B cell (primary cell): Measurements from ENCODE around the gene KLHL22. TPM values are rescaled to one million over a fixed set of nuclear protein-coding genes. Genes with fewer than 3 reads are reported as not detected.

Experiments
- ATAC-seq: fragments of 200-7000 bp; cut with Tn5 transposase; one replicate; pipeline ENCODE4 v1.10.0; 2021; ENCODE audit warnings: low read depth, mild to moderate bottlenecking, moderate number of reproducible peaks, moderate library complexity
- CTCF ChIA-PET: fragments of 350-600 bp; sonication (Branson Sonifier 250); formaldehyde crosslinking; loops from one replicate; lab custom pipeline; 2021; ENCODE audit warnings: antibody characterized with exemption, inconsistent platforms; lab: Charles Lee
- POLR2A ChIA-PET: fragments of 350-600 bp; sonication (Branson Sonifier 250); formaldehyde crosslinking; loops from one replicate; lab custom pipeline; 2021; ENCODE audit warnings: antibody characterized with exemption; lab: Charles Lee
- DNase-seq: peaks from one replicate; pipeline ENCODE4 v3.0.0; 2013
- H2AFZ ChIP-seq: 2 replicates; pipeline ENCODE4 v1.6.1; 2012; ENCODE audit warnings: mild to moderate bottlenecking, low read depth, low read length; ENCODE audit not compliant: insufficient read depth, poor library complexity, severe bottlenecking
- H3K27ac ChIP-seq, 2 donors: 1 replicate in 1 of 2; 2 replicates in 1 of 2; pipeline ENCODE4 v1.5.1; 2012 to 2013; ENCODE audit warnings: low read length in 2 of 2, mild to moderate bottlenecking in 2 of 2, moderate library complexity in 1 of 2
- H3K27me3 ChIP-seq, 4 experiments: fragments of 200-600 bp in 1 of 4; sonication (generic) in 1 of 4; replicated peaks in 1 of 4; 1 replicate in 2 of 4; 2 replicates in 2 of 4; pipeline versions ENCODE4 v1.6.1 to v1.7.0; 2013 to 2016; ENCODE audit warnings: low read length in 3 of 4, mild to moderate bottlenecking in 2 of 4, mixed read lengths in 1 of 4, moderate library complexity in 1 of 4; ENCODE audit not compliant: insufficient read depth in 4 of 4, control insufficient read depth in 3 of 4; ENCODE audit errors: control extremely low read depth in 1 of 4
- H3K36me3 ChIP-seq, 2 experiments: replicated peaks in 1 of 2; 1 replicate in 1 of 2; 2 replicates in 1 of 2; pipeline versions ENCODE4 v1.6.1 to v1.7.1; 2013; ENCODE audit warnings: low read length in 1 of 2; ENCODE audit not compliant: insufficient read depth in 2 of 2, control insufficient read depth in 1 of 2; ENCODE audit errors: control extremely low read depth in 1 of 2, extremely low read depth in 1 of 2
- H3K4me1 ChIP-seq, 2 donors: fragments of 200-600 bp in 1 of 2; sonication (generic) in 1 of 2; 1 replicate in 1 of 2; 2 replicates in 1 of 2; pipeline versions ENCODE4 v1.5.1 to v1.6.1; 2013 to 2017; ENCODE audit warnings: low read length in 2 of 2; ENCODE audit not compliant: control insufficient read depth in 2 of 2, insufficient read depth in 2 of 2
- H3K4me2 ChIP-seq: replicated peaks from 2 replicates; pipeline ENCODE3; 2012; ENCODE audit warnings: mild to moderate bottlenecking, low read depth, low read length; ENCODE audit not compliant: poor library complexity, severe bottlenecking
- H3K4me3 ChIP-seq, 5 experiments: fragments of 200-600 bp in 1 of 5; sonication (generic) in 1 of 5; 1 replicate in 3 of 5; 2 replicates in 2 of 5; pipeline versions ENCODE4 v1.5.1 to v1.7.0; 2011 to 2016; ENCODE audit warnings: low read length in 4 of 5, mild to moderate bottlenecking in 4 of 5, low read depth in 2 of 5, control low read depth in 1 of 5, moderate library complexity in 1 of 5; ENCODE audit not compliant: insufficient read depth in 1 of 5; ENCODE audit errors: control extremely low read depth in 1 of 5, extremely low read depth in 1 of 5
- H3K79me2 ChIP-seq: fragments of 200-600 bp; sonication (generic); one replicate; pipeline ENCODE4 v1.6.0; 2016; ENCODE audit warnings: low read length; ENCODE audit not compliant: control insufficient read depth, insufficient read depth
- H3K9ac ChIP-seq: fragments of 200-600 bp; sonication (generic); 2 replicates; pipeline ENCODE4 v1.6.1; 2017; ENCODE audit warnings: mild to moderate bottlenecking, low read length, moderate library complexity
- H3K9me3 ChIP-seq, 3 donors: one replicate each; pipeline versions ENCODE4 v1.6.1 to v1.7.1; 2013; ENCODE audit warnings: low read length in 2 of 3; ENCODE audit not compliant: control insufficient read depth in 2 of 3, insufficient read depth in 1 of 3; ENCODE audit errors: control extremely low read depth in 1 of 3
- H4K20me1 ChIP-seq: 2 replicates; pipeline ENCODE4 v1.6.0; 2012; ENCODE audit warnings: mild to moderate bottlenecking, low read length; ENCODE audit not compliant: insufficient read depth, control insufficient read depth, poor library complexity, severe bottlenecking
- H3K27ac Mint-ChIP-seq: one replicate; pipeline ENCODE4 v1.8.0; 2021; ENCODE audit warnings: mixed read lengths
- H3K27me3 Mint-ChIP-seq: one replicate; pipeline ENCODE4 v1.8.0; 2021; ENCODE audit warnings: mixed read lengths
- H3K4me1 Mint-ChIP-seq: one replicate; pipeline ENCODE4 v1.8.0; 2021; ENCODE audit warnings: mixed read lengths
- H3K4me3 Mint-ChIP-seq: one replicate; pipeline ENCODE4 v1.8.0; 2021; ENCODE audit warnings: mixed read lengths
- H3K9me3 Mint-ChIP-seq: one replicate; pipeline ENCODE4 v1.8.0; 2022; ENCODE audit warnings: mixed read lengths; ENCODE audit not compliant: insufficient read depth
- EZH2 ChIP-seq: IDR thresholded peaks from 2 replicates; pipeline ENCODE4 v1.6.1; 2012; ENCODE audit warnings: borderline replicate concordance, low read depth, mild to moderate bottlenecking, moderate library complexity, low read length; ENCODE audit not compliant: insufficient read depth, poor library complexity, severe bottlenecking
- WGBS: methylation state at CpG from one replicate; pipeline ENCODE4 v1.1.5; 2013; ENCODE audit warnings: missing lambda C conversion rate; ENCODE audit not compliant: insufficient coverage; 5-methylcytosine and 5-hydroxymethylcytosine counted together
- intact Hi-C: fragments of 100-400 bp; cut with micrococcal nuclease; formaldehyde crosslinking; loops from one replicate; pipeline ENCODE4 v1.10.0; 2022
- polyA plus RNA-seq: library from polyadenylated mRNA; depleted of rRNA; stranded (reverse); fragments of >200 nt; gene quantifications from 2 replicates; pipeline ENCODE4 v1.2.3, GENCODE V29; 2012
- total RNA-seq, 2 donors: library from RNA; stranded (reverse); fragments of 120-200 nt in 1 of 2; gene quantifications; 1 replicate in 1 of 2; 2 replicates in 1 of 2; pipeline versions ENCODE4 v1.2.3 to v1.2.4, GENCODE V29; 2013 to 2022
- TF ChIP-seq, protein P1 (sequence below): fragments of 200-600 bp; IDR thresholded peaks from one replicate; pipeline ENCODE4 v1.8.0; 2022; ENCODE audit warnings: antibody characterized with exemption, mild to moderate bottlenecking

Gene KLHL22
- total and polyA plus RNA-seq, 2 donors (not counting 1 experiment from before 2014, with no cell fraction given): 37.0 to 45.6 TPM

GRCh38 chr22:20406686-20407408, 88.7 kb downstream of the KLHL22 start:
- Histone ChIP-seq H3K9ac (no peak overlapping the region), H3K9me3 (no peaks in the 10 kb centered on the region), H3K4me1 (no peaks in the 10 kb centered on the region), H3K27ac (no peak overlapping the region), H3K4me3 (no peak overlapping the region), H3K27me3 (no peaks in the 10 kb centered on the region), H3K79me2 (no peaks in the 10 kb centered on the region), H3K4me2 (no peak overlapping the region), H3K36me3 (peaks cover 0 to 20% of the 10 kb centered on the region in 2 experiments), H2AFZ (no peak overlapping the region), H4K20me1 (no peaks in the 10 kb centered on the region)
- no peaks in the 10 kb centered on the region for H3K27me3 Mint-ChIP-seq
- TF ChIP-seq, protein P1, sequence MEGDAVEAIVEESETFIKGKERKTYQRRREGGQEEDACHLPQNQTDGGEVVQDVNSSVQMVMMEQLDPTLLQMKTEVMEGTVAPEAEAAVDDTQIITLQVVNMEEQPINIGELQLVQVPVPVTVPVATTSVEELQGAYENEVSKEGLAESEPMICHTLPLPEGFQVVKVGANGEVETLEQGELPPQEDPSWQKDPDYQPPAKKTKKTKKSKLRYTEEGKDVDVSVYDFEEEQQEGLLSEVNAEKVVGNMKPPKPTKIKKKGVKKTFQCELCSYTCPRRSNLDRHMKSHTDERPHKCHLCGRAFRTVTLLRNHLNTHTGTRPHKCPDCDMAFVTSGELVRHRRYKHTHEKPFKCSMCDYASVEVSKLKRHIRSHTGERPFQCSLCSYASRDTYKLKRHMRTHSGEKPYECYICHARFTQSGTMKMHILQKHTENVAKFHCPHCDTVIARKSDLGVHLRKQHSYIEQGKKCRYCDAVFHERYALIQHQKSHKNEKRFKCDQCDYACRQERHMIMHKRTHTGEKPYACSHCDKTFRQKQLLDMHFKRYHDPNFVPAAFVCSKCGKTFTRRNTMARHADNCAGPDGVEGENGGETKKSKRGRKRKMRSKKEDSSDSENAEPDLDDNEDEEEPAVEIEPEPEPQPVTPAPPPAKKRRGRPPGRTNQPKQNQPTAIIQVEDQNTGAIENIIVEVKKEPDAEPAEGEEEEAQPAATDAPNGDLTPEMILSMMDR: no peak
- no peak for TF ChIP-seq EZH2
- POLR2A ChIA-PET: interaction anchor here (0.6 to 0.7 kb wide), 2 partner anchors 20 to 121 kb away, joined by 3 to 10 read pairs; no protein-coding TSS in a partner anchor
- intact Hi-C loops: no loop called here
- CTCF ChIA-PET: interaction anchor here (0.7 kb wide), 1 partner anchor 164 kb away, joined by 3 read pairs; no protein-coding TSS in a partner anchor
- H3K9me3 Mint-ChIP-seq: no peaks in the 10 kb centered on the region
- 54% methylated on average over 11 of the region's 13 CpGs for WGBS
- H3K4me3 Mint-ChIP-seq: no peak overlapping the region
- DNase-seq (no peak), ATAC-seq (no peak)
- H3K4me1 Mint-ChIP-seq: no peaks in the 10 kb centered on the region
- H3K27ac Mint-ChIP-seq: no peak overlapping the region
